ENCODE results near the gene TRMT11. TPM values are rescaled to one million over a fixed set of nuclear protein-coding genes. Genes with fewer than 3 reads are reported as not detected.

TRMT11 gene
- 19.1 and 24.2 TPM in 2 replicates for total RNA-seq (2014; rRNA removed; shearing (Covaris generic))
- polyA plus RNA-seq (2016; fragmentation: Nextera tagmentation; extraction: Ambion mirVana): 16.0 and 21.0 TPM in 2 replicates

DNA sequence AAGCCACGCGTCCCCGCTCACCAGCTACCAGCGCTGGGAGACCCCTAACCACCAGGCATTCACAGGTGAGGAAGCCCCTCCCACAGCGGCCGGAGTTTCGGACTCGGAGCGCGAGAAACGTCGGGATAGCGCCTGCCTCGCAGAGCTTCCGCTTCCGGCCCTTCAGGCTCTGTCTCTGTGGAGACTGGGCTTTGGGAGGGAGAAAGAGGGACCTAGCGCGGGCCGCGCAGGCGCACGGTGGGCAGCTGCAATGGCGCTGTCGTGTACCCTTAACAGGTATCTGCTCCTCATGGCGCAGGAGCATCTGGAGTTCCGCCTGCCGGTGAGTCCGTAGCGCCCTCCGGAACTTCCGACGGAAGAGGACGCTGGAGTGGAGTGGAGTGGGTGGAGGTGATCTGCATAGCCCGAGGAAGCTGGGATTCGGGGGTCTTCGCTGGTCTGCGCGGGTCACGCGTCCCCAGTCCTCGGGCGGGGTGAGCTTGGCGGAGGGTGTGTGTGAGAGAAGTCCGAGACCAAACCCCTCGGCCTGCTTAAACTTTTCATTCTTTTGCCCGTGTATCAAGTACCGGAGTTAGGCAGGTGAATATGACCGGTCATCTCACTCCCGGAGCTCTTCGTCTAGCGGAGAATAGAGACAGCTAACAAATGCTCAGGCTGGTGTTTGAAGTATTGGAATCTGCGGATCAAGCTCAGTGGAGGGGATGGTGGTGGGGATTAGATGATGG, at the start of gene TRMT11:
Gene TRMT11, plus strand, starts transcription at position 240 of the 725 bp plus-strand sequence. Its CDS starts 11 bp downstream, at position 251.
- Histone ChIP-seq H3K36me3 (ENCODE audit: low read depth) (no peaks in the 10 kb centered on the region), H3K9me3 (ENCODE audit: low read depth) (no peaks in the 10 kb centered on the region), H3K4me2 (ENCODE audit: unreplicated experiment) (peak within 1 kb of the TSS; percentile 97), H3K4me3 (peak within 1 kb of the TSS; percentile 90), H3K4me1 (ENCODE audit: insufficient read depth) (peaks cover 29% of the 10 kb centered on the region), H3K27me3 (replicated peaks; ENCODE audit: insufficient read depth) (no peaks in the 10 kb centered on the region), H3K27ac (peak within 1 kb of the TSS; percentile 18; the same call in 1 of the 2 replicates), H3K79me2 (ENCODE audit: insufficient read depth) (peaks cover 40% of the 10 kb centered on the region), H3K9me2 (ENCODE audit: insufficient read depth) (no peaks in the 10 kb centered on the region), H3K9ac (peak within 1 kb of the TSS; percentile 80), H4K20me1 (ENCODE audit: insufficient read depth) (no peaks in the 10 kb centered on the region), H3F3A (ENCODE audit: insufficient read depth) (peaks cover 27% of the 10 kb centered on the region), H2AFZ (peak within 1 kb of the TSS; percentile 99)
- WGBS, 2 experiments (ENCODE audit: low coverage in 1 of 2, low lambda C conversion rate in 2 of 2, missing lambda C conversion rate in 2 of 2): 1 to 2% methylated on average over 51 to 52 of the region's 52 CpGs
- TF ChIP-seq EZH2 (IDR thresholded peaks at IDR 0.05; ENCODE audit: insufficient read depth, poor library complexity, severe bottlenecking): no peak
- no peak for TF ChIP-seq EZH2phosphoT487 (IDR thresholded peaks at IDR 0.05; ENCODE audit: insufficient read depth, low read depth)
- peak; percentile 95 for DNase-seq
- in situ Hi-C loops (cut with MboI): no loop called here

DNA sequence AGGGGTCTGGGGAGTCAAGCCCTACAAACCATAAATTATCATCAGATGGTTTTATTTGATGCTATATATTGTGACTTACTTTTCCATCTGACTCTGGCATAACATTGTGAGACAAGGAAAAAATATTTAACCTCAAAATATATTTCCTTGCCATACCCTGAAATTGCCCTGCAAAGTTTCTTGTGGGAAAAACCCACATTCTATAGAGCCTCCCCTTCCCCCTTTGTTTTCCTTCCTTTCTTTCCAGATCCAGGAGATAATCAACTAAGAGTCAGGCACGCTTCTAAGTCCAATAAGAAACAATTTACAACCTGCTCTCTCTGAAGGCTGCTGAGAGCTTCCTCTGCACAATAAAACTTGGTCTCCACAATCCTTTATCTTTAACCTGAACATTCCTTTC, 47.3 kb upstream of the TRMT11 start:
- Histone ChIP-seq H3K4me1 (ENCODE audit: insufficient read depth) (peaks cover 17% of the 10 kb centered on the region), H3K27ac (no peak overlapping the region), H3K9ac (no peak overlapping the region), H2AFZ (peak overlapping the region; percentile 35; the same call in 1 of the 2 replicates), H3K36me3 (ENCODE audit: low read depth) (no peaks in the 10 kb centered on the region), H3K9me3 (ENCODE audit: low read depth) (no peaks in the 10 kb centered on the region), H3K27me3 (replicated peaks; ENCODE audit: insufficient read depth) (no peaks in the 10 kb centered on the region), H4K20me1 (ENCODE audit: insufficient read depth) (no peaks in the 10 kb centered on the region), H3K79me2 (ENCODE audit: insufficient read depth) (no peaks in the 10 kb centered on the region), H3K4me3 (no peak overlapping the region), H3K9me2 (ENCODE audit: insufficient read depth) (no peaks in the 10 kb centered on the region), H3F3A (ENCODE audit: insufficient read depth) (peaks cover 15% of the 10 kb centered on the region), H3K4me2 (ENCODE audit: unreplicated experiment) (no peak overlapping the region)
- WGBS, 2 experiments (ENCODE audit: low coverage in 1 of 2, low lambda C conversion rate in 2 of 2, missing lambda C conversion rate in 2 of 2): 76 to 78% methylated on average over 1 of the region's 1 CpG
- no peak for TF ChIP-seq EZH2phosphoT487 (IDR thresholded peaks at IDR 0.05; ENCODE audit: insufficient read depth, low read depth)
- no peak for TF ChIP-seq EZH2 (IDR thresholded peaks at IDR 0.05; ENCODE audit: insufficient read depth, poor library complexity, severe bottlenecking)
- no peak for DNase-seq
- in situ Hi-C loops (cut with MboI): no loop called here

DNA sequence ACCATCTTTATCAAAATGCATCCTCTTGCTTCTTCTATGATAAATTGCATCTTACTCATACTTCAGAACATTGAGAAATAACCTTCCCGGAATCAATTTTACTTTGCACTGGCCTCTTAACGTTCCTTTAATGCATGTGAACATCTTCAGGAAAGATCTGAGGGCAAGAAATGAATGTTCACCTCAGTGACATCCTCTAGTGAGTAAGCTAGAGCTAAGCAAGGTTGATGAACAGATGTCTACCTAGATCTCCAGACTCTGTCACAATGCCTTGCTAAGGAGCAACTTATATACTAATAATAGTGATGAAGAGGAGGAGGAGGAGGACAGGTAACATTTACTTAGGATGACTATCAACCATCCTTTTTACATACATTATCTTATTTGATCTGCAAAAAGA, 46.5 kb upstream of the TRMT11 start:
- no peaks in the 10 kb centered on the region for H3K9me2 ChIP-seq (ENCODE audit: insufficient read depth)
- H3F3A ChIP-seq (ENCODE audit: insufficient read depth): peaks cover 23% of the 10 kb centered on the region
- in situ Hi-C loops (cut with MboI): no loop called here
- H3K79me2 ChIP-seq (ENCODE audit: insufficient read depth): no peaks in the 10 kb centered on the region
- no peaks in the 10 kb centered on the region for H3K9me3 ChIP-seq (ENCODE audit: low read depth)
- peaks cover 25% of the 10 kb centered on the region for H3K4me1 ChIP-seq (ENCODE audit: insufficient read depth)
- no peak overlapping the region for H3K9ac ChIP-seq
- H2AFZ ChIP-seq: no peak overlapping the region
- no peaks in the 10 kb centered on the region for H3K27me3 ChIP-seq (replicated peaks; ENCODE audit: insufficient read depth)
- TF ChIP-seq EZH2 (IDR thresholded peaks at IDR 0.05; ENCODE audit: insufficient read depth, poor library complexity, severe bottlenecking) (no peak), EZH2phosphoT487 (IDR thresholded peaks at IDR 0.05; ENCODE audit: insufficient read depth, low read depth) (no peak)
- H3K4me2 ChIP-seq (ENCODE audit: unreplicated experiment): no peak overlapping the region
- no peak for DNase-seq
- WGBS, 2 experiments (ENCODE audit: low coverage in 1 of 2, low lambda C conversion rate in 2 of 2, missing lambda C conversion rate in 2 of 2): 66 to 75% methylated on average over 2 of the region's 2 CpGs
- H3K36me3 ChIP-seq (ENCODE audit: low read depth): no peaks in the 10 kb centered on the region
- H3K4me3 ChIP-seq: no peak overlapping the region
- no peaks in the 10 kb centered on the region for H4K20me1 ChIP-seq (ENCODE audit: insufficient read depth)
- H3K27ac ChIP-seq: no peak overlapping the region

DNA sequence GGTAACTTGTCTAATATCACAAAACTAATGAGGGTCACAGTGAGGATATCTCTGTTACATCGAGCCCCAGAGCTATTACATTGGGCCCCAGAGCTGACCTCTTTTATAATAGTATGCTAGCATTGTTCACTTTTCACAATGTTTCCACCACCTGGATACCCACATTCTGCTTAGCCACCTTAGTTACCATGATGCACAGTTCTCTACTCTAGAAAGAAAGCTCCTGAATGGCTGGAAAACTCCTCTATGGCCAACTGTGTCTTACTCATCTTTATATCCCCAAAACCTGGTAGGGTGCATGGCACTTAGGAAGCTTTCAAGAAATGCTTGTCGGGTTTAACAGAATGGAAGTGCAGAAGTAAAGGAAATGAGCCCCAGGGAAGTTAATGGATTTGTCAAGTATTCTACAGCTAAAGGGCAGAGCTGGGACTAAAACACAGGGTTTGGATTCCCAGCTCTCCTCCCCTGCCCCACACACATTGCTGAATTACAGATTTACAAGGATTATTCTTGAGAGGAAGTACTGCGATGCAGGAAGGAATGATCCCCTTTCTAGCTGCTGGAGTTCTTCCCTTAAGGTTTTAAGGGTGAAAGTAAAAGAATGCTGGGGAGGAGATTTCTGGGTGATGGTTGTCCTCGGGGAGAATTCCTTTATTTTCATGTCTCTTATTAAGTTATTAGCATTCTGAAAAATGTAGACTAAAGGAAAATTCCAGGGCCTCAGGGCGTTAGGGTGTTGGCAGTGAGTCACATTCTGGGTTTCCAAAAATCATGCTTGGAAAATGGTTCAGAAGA, 45.9 kb upstream of the TRMT11 start:
- WGBS, 2 experiments (ENCODE audit: low coverage in 1 of 2, low lambda C conversion rate in 2 of 2, missing lambda C conversion rate in 2 of 2): 41 to 44% methylated on average over 5 of the region's 5 CpGs

More for the DNA sequence above, 45.9 kb upstream of the TRMT11 start:
- in situ Hi-C loops (cut with MboI): no loop called here
- H3K4me2 ChIP-seq (ENCODE audit: unreplicated experiment): peak overlapping the region; percentile 73
- peak; percentile 66 for DNase-seq
- H3K4me1 ChIP-seq (ENCODE audit: insufficient read depth): peaks cover 31% of the 10 kb centered on the region
- no peaks in the 10 kb centered on the region for H3K79me2 ChIP-seq (ENCODE audit: insufficient read depth)
- peak overlapping the region; percentile 42 for H3K9ac ChIP-seq
- no peaks in the 10 kb centered on the region for H3K9me3 ChIP-seq (ENCODE audit: low read depth)
- peaks cover 29% of the 10 kb centered on the region for H3F3A ChIP-seq (ENCODE audit: insufficient read depth)
- no peaks in the 10 kb centered on the region for H3K36me3 ChIP-seq (ENCODE audit: low read depth)
- peak overlapping the region; percentile 50 for H3K4me3 ChIP-seq
- peak overlapping the region; percentile 84 for H2AFZ ChIP-seq
- no peaks in the 10 kb centered on the region for H3K27me3 ChIP-seq (replicated peaks; ENCODE audit: insufficient read depth)
- TF ChIP-seq EZH2 (IDR thresholded peaks at IDR 0.05; ENCODE audit: insufficient read depth, poor library complexity, severe bottlenecking) (no peak), EZH2phosphoT487 (IDR thresholded peaks at IDR 0.05; ENCODE audit: insufficient read depth, low read depth) (no peak)
- no peaks in the 10 kb centered on the region for H3K9me2 ChIP-seq (ENCODE audit: insufficient read depth)
- no peaks in the 10 kb centered on the region for H4K20me1 ChIP-seq (ENCODE audit: insufficient read depth)
- H3K27ac ChIP-seq: peak overlapping the region; percentile 66
